SK-MEL-5 (cell line): ENCODE measurements around the gene KRTAP12-3. TPM values are rescaled to one million over a fixed set of nuclear protein-coding genes. Genes with fewer than 3 reads are reported as not detected.
"Not testable (repeated sequence)": the region's sequence is repeated elsewhere in the genome, so short reads cannot be mapped to it uniquely, and the experiment has no call there.

Experiments used
- DNase-seq: peaks from one replicate; pipeline ENCODE4 v3.0.0-alpha.2; 2016; ENCODE audit warnings: low read depth, low spot score
- in situ Hi-C: cut with HindIII; loops from 2 replicates; pipeline ENCODE4 v1.10.0; 2016; ENCODE audit warnings: low sequenced_read_pairs, high pct_unique_total_duplicates, low pct_unique_long_range_greater_than_20kb
- polyA plus RNA-seq, 2 experiments: library from polyadenylated mRNA; depleted of rRNA; stranded (reverse); fragments of >200 nt; gene quantifications; 2 replicates each; pipeline ENCODE4 v1.2.3, GENCODE V29; 2015
- total RNA-seq: library from RNA; depleted of rRNA; stranded (reverse); fragments of >200 nt; shearing (Covaris generic); gene quantifications from 2 replicates; pipeline ENCODE4 v1.2.3, GENCODE V29; 2014; rRNA removed

The KRTAP12-3 gene
- total RNA-seq = not detected in 2 replicates
- polyA plus RNA-seq (2015; cell fraction: cytosol; rRNA removed) = not detected in 2 replicates
- polyA plus RNA-seq (2015; cell fraction: nucleus; rRNA removed) = not detected in 2 replicates

GRCh38 chr21:44657635-44658540 lies at the start of gene KRTAP12-3:
TSS of gene KRTAP12-3 (plus strand) at chr21:44657932. CDS start at chr21:44657980, 48 bp downstream.
- no peak for DNase-seq
- in situ Hi-C loops = no loop called here

GRCh38 chr21:44609193-44609592 lies 48.5 kb upstream of the KRTAP12-3 start:
- DNase-seq = no peak
- in situ Hi-C loops = no loop called here

GRCh38 chr21:44610157-44610843 lies 47.4 kb upstream of the KRTAP12-3 start:
- in situ Hi-C loops, DNase-seq: not testable (repeated sequence)

GRCh38 chr21:44611551-44611950 lies 46.2 kb upstream of the KRTAP12-3 start:
- no peak for DNase-seq
- in situ Hi-C loops = no loop called here

- DNase-seq = no peak
- in situ Hi-C loops = no loop called here
Observed at GRCh38 chr21:44612029-44612486, 45.7 kb upstream of the KRTAP12-3 start, which contains the start of gene KRTAP10-8. TSS of gene KRTAP10-8 (plus strand) at chr21:44612079. CDS start at chr21:44612101, 22 bp downstream.

- no peak for DNase-seq
- in situ Hi-C loops = no loop called here
Observed at GRCh38 chr21:44612669-44613229, 45.0 kb upstream of the KRTAP12-3 start.

GRCh38 chr21:44613386-44614155 lies 44.2 kb upstream of the KRTAP12-3 start:
- in situ Hi-C loops = no loop called here

GRCh38 chr21:44614161-44614631 lies 43.5 kb upstream of the KRTAP12-3 start:
- DNase-seq = no peak
- in situ Hi-C loops = no loop called here

More at GRCh38 chr21:44613386-44614155, 44.2 kb upstream of the KRTAP12-3 start:
- no peak for DNase-seq

- in situ Hi-C loops = no loop called here
- DNase-seq = no peak
Observed at GRCh38 chr21:44614961-44615391, 42.8 kb upstream of the KRTAP12-3 start.

GRCh38 chr21:44615466-44615865 lies 42.3 kb upstream of the KRTAP12-3 start:
- in situ Hi-C loops = no loop called here
- no peak for DNase-seq

GRCh38 chr21:44615911-44616590 lies 41.7 kb upstream of the KRTAP12-3 start:
- in situ Hi-C loops = no loop called here
- no peak for DNase-seq

GRCh38 chr21:44616591-44616926 lies 41.2 kb upstream of the KRTAP12-3 start:
- in situ Hi-C loops = no loop called here
- no peak for DNase-seq

- in situ Hi-C loops = no loop called here
Observed at GRCh38 chr21:44617071-44617501, 40.6 kb upstream of the KRTAP12-3 start.

GRCh38 chr21:44618504-44618903 lies 39.2 kb upstream of the KRTAP12-3 start:
- peak; percentile 41 for DNase-seq
- in situ Hi-C loops = no loop called here

More at GRCh38 chr21:44617071-44617501, 40.6 kb upstream of the KRTAP12-3 start:
- DNase-seq = no peak

GRCh38 chr21:44618909-44619308 lies 38.8 kb upstream of the KRTAP12-3 start:
- in situ Hi-C loops = no loop called here

GRCh38 chr21:44619886-44620285 lies 37.8 kb upstream of the KRTAP12-3 start:
- DNase-seq = no peak
- in situ Hi-C loops = no loop called here

More at GRCh38 chr21:44618909-44619308, 38.8 kb upstream of the KRTAP12-3 start:
- no peak for DNase-seq
